Activated T-helper 2 cell treated with anti-CD3 and anti-CD28 coated beads, Interferon-gamma antibody, Interleukin-2, Interleukin-4, amounts not matched to agents 10 μg/mL and 5 μg/mL and 100 μg/mL, durations not matched to agents 14 hours and 24 hours and 36 hours (primary cell): ENCODE measurements around the gene SLIT3. TPM values are rescaled to one million over a fixed set of nuclear protein-coding genes. Genes with fewer than 3 reads are reported as not detected.

Experiments used
- DNase-seq: peaks from one replicate; pipeline ENCODE4 v3.0.0; 2021; ENCODE audit warnings: low spot score
- H3K27ac Mint-ChIP-seq: one replicate; pipeline ENCODE4 v1.8.0; 2021; ENCODE audit warnings: mixed read lengths
- H3K27me3 Mint-ChIP-seq: one replicate; pipeline ENCODE4 v1.8.0; 2021; ENCODE audit warnings: low read depth, mixed read lengths
- H3K36me3 Mint-ChIP-seq: one replicate; pipeline ENCODE4 v1.8.0; 2021; ENCODE audit warnings: low read depth, mixed read lengths
- H3K4me1 Mint-ChIP-seq: one replicate; pipeline ENCODE4 v1.8.0; 2021; ENCODE audit warnings: low read depth, mixed read lengths
- H3K4me3 Mint-ChIP-seq: one replicate; pipeline ENCODE4 v1.8.0; 2021; ENCODE audit warnings: low read depth, mild to moderate bottlenecking, moderate library complexity, mixed read lengths
- H3K9me3 Mint-ChIP-seq: one replicate; pipeline ENCODE4 v1.8.0; 2021; ENCODE audit warnings: mixed read lengths
- intact Hi-C: fragments of 100-400 bp; cut with micrococcal nuclease; formaldehyde crosslinking; loops from one replicate; pipeline ENCODE4 v1.15.1; 2023
- total RNA-seq: library from RNA; stranded (reverse); gene quantifications from 2 replicates; pipeline ENCODE4 v1.2.3, GENCODE V29; 2022

Gene SLIT3
- total RNA-seq, 1 donor from 2014 or later, result 9.5 TPM

- intact Hi-C loops, result no loop called here
- Mint-ChIP-seq H3K4me3 (no peak overlapping the region), H3K4me1 (peaks cover 12% of the 10 kb centered on the region), H3K27ac (no peak overlapping the region), H3K9me3 (no peaks in the 10 kb centered on the region), H3K36me3 (peaks cover 10% of the 10 kb centered on the region), H3K27me3 (no peaks in the 10 kb centered on the region)
- no peak for DNase-seq
Observed at GRCh38 chr5:168780888-168781287, 520.1 kb downstream of the SLIT3 start.

GRCh38 chr5:168779333-168779732 is 521.6 kb downstream of the SLIT3 start:
- Mint-ChIP-seq H3K4me3 (no peak overlapping the region), H3K36me3 (peaks cover 2% of the 10 kb centered on the region), H3K9me3 (no peaks in the 10 kb centered on the region), H3K4me1 (peaks cover under 1% of the 10 kb centered on the region), H3K27me3 (no peaks in the 10 kb centered on the region), H3K27ac (no peak overlapping the region)
- DNase-seq, result no peak
- intact Hi-C loops, result no loop called here

GRCh38 chr5:168778536-168778935 is 522.4 kb downstream of the SLIT3 start:
- no peak overlapping the region for H3K27ac Mint-ChIP-seq
- H3K36me3 Mint-ChIP-seq, result peaks cover 2% of the 10 kb centered on the region
- no peak for DNase-seq
- no peaks in the 10 kb centered on the region for H3K9me3 Mint-ChIP-seq
- no peak overlapping the region for H3K4me3 Mint-ChIP-seq
- no peaks in the 10 kb centered on the region for H3K27me3 Mint-ChIP-seq
- intact Hi-C loops, result no loop called here
- no peaks in the 10 kb centered on the region for H3K4me1 Mint-ChIP-seq

DNA sequence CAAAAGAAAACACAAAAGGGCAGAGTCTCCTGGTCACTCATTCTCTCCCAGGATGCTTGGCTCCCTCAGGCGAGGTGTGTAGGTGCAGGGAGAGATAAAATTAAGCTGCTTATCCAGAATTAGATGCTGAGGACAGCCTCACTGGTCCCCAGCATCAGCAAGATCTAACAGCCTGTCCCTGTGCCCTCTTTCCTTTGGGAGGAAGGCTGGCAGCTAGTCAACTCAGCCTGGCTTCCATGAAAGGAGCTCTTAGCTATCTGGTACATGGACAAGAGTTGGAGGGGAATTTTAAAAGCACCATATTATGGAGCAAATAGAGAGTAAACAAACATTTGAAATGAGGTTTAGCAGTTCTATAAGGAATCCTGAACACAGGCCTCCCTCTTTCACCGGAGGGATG is 523.3 kb downstream of the SLIT3 start:
- DNase-seq, result no peak
- no peaks in the 10 kb centered on the region for H3K27me3 Mint-ChIP-seq
- peaks cover 2% of the 10 kb centered on the region for H3K36me3 Mint-ChIP-seq
- no peak overlapping the region for H3K4me3 Mint-ChIP-seq
- H3K27ac Mint-ChIP-seq, result no peak overlapping the region
- H3K4me1 Mint-ChIP-seq, result no peaks in the 10 kb centered on the region
- H3K9me3 Mint-ChIP-seq, result no peaks in the 10 kb centered on the region
- intact Hi-C loops, result no loop called here

DNA sequence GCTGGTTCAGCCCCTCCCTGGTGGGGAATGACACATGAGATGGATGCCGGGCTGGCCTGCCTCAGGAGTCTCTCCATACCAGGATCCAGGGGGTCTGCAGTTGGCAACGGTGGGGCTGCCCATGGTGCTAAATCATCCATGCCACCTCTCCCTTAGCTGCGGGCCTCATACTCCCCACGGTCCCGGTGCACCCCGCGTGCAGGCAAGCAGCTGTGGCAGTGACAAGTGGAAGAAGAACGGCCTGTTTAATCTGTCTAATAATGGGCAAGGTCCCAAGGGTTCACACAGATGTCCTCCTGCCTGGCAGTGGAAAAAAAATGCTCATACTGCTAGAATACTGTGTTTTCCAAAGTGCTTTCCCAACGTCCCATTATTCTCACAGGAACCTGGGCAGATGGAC is 524.9 kb downstream of the SLIT3 start:
- no peak for DNase-seq
- Mint-ChIP-seq H3K9me3 (no peaks in the 10 kb centered on the region), H3K4me1 (no peaks in the 10 kb centered on the region), H3K27me3 (no peaks in the 10 kb centered on the region), H3K4me3 (no peak overlapping the region), H3K36me3 (no peaks in the 10 kb centered on the region), H3K27ac (no peak overlapping the region)
- intact Hi-C loops, result no loop called here

- DNase-seq, result no peak
- intact Hi-C loops, result no loop called here
- H3K27me3 Mint-ChIP-seq, result no peaks in the 10 kb centered on the region
- H3K9me3 Mint-ChIP-seq, result no peaks in the 10 kb centered on the region
- no peak overlapping the region for H3K27ac Mint-ChIP-seq
- H3K4me1 Mint-ChIP-seq, result no peaks in the 10 kb centered on the region
- peaks cover 5% of the 10 kb centered on the region for H3K36me3 Mint-ChIP-seq
- H3K4me3 Mint-ChIP-seq, result no peak overlapping the region
Observed at GRCh38 chr5:168773226-168773625, 527.7 kb downstream of the SLIT3 start.

DNA sequence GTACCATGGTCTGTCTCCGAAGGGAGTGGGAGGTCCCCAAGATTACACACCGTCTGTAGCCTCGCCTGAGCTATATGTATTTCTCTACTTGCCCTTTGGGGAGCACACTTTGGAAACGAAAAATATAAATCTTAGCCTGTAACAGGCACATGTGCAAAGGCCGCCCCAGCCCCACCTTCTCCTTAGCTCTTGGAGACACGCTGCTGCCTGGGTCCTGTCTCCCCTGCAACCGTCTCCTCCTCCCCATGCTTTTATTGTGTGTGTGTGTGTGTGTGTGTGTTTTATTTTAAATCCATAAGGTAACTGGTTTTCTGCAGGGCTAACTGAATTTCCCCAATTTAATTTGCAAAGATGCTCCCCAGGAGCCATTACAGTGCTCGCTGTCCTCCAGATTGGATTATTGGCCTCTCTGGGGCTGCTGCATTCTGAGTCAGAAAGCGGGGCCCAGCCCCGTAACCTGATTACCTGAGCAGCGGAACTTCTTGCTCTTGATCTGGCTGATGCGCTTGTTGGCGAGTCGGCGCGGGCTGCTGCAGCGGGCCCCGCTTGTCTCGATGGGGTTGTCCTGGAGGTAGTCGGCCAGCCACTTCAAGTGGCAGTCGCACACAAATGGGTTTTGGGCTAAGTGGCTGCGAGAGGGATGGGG is 528.5 kb downstream of the SLIT3 start:
- no peaks in the 10 kb centered on the region for H3K4me1 Mint-ChIP-seq
- peaks cover 10% of the 10 kb centered on the region for H3K36me3 Mint-ChIP-seq
- no peaks in the 10 kb centered on the region for H3K9me3 Mint-ChIP-seq
- no peak overlapping the region for H3K4me3 Mint-ChIP-seq
- H3K27ac Mint-ChIP-seq, result no peak overlapping the region
- DNase-seq, result no peak
- no peaks in the 10 kb centered on the region for H3K27me3 Mint-ChIP-seq
- intact Hi-C loops, result no loop called here

DNA sequence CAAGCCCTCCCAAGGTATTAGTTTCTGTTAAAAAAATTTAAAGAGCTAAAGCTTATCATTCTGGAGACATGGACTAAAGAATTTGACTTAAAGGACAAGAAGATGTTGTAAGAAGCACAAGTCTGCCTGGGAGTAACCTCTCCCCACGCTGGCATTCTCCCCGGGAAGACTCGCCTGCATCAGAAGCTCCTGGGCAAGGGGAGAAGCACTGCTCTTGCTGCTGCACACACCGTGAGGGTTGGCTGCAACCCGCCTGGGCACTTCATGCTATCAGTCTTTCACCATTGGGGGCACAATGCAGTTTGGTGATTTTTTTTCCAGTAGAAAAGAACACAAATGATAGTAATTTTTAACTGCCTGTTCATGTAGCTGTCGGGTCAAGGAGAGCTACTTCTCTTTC is 529.3 kb downstream of the SLIT3 start:
- no peaks in the 10 kb centered on the region for H3K4me1 Mint-ChIP-seq
- H3K27me3 Mint-ChIP-seq, result no peaks in the 10 kb centered on the region
- DNase-seq, result no peak
- H3K9me3 Mint-ChIP-seq, result no peaks in the 10 kb centered on the region
- H3K36me3 Mint-ChIP-seq, result peaks cover 10% of the 10 kb centered on the region
- H3K4me3 Mint-ChIP-seq, result no peak overlapping the region
- intact Hi-C loops, result no loop called here
- no peak overlapping the region for H3K27ac Mint-ChIP-seq

- no peak for DNase-seq
- intact Hi-C loops, result no loop called here
- H3K27ac Mint-ChIP-seq, result no peak overlapping the region
- H3K4me1 Mint-ChIP-seq, result no peaks in the 10 kb centered on the region
- H3K9me3 Mint-ChIP-seq, result no peaks in the 10 kb centered on the region
- H3K4me3 Mint-ChIP-seq, result no peak overlapping the region
- H3K36me3 Mint-ChIP-seq, result peaks cover 10% of the 10 kb centered on the region
- H3K27me3 Mint-ChIP-seq, result no peaks in the 10 kb centered on the region
Observed at GRCh38 chr5:168770996-168771395, 529.9 kb downstream of the SLIT3 start.

- H3K27me3 Mint-ChIP-seq, result no peaks in the 10 kb centered on the region
- intact Hi-C loops, result no loop called here
- H3K4me3 Mint-ChIP-seq, result no peak overlapping the region
- H3K27ac Mint-ChIP-seq, result no peak overlapping the region
- no peaks in the 10 kb centered on the region for H3K4me1 Mint-ChIP-seq
- DNase-seq, result no peak
- no peaks in the 10 kb centered on the region for H3K9me3 Mint-ChIP-seq
- H3K36me3 Mint-ChIP-seq, result peaks cover 10% of the 10 kb centered on the region
Observed at GRCh38 chr5:168770036-168770498, 530.9 kb downstream of the SLIT3 start.

DNA sequence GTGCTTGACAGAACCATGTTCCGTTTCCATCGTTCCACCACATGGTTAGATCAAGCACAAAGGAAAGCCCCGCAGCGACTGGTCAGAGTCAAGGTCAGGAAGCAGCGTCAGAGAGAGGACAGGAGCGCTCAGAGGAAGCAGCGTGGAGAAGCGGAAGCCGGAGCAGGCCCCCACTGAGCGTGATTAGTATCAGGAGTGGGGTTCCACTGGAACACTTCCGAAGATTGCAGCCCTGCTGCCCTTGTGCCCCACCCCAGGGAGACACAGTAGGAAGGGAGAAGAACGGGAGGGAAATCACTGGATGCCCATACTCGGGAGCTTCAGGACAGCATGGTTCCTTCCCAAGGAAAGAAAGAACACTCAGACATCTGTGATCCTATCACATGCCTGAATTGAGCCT is 532.8 kb downstream of the SLIT3 start:
- intact Hi-C loops, result no loop called here
- H3K9me3 Mint-ChIP-seq, result no peaks in the 10 kb centered on the region
- no peaks in the 10 kb centered on the region for H3K4me1 Mint-ChIP-seq
- DNase-seq, result no peak
- no peak overlapping the region for H3K27ac Mint-ChIP-seq
- no peak overlapping the region for H3K4me3 Mint-ChIP-seq
- peaks cover 10% of the 10 kb centered on the region for H3K36me3 Mint-ChIP-seq
- no peaks in the 10 kb centered on the region for H3K27me3 Mint-ChIP-seq

DNA sequence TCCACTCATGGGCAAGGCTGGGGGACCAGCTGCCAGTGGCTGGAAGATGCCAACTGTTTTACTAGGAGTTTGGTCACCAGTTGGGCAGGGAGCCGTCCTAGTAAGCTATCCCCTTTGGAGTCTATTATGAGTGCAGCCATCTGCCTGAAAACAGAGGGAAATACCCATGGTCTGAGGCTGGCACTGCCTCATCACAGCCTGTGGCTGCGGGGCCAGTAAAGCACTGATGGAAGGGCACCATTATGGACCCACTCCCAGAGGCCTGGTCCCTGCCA is 534.6 kb downstream of the SLIT3 start:
- intact Hi-C loops, result no loop called here

GRCh38 chr5:168765551-168766425 is 535.2 kb downstream of the SLIT3 start:
- Mint-ChIP-seq H3K27ac (no peak overlapping the region), H3K4me1 (no peaks in the 10 kb centered on the region), H3K9me3 (no peaks in the 10 kb centered on the region), H3K36me3 (peaks cover 10% of the 10 kb centered on the region), H3K27me3 (no peaks in the 10 kb centered on the region), H3K4me3 (no peak overlapping the region)
- intact Hi-C loops, result no loop called here
- DNase-seq, result no peak

More for the DNA sequence above, 534.6 kb downstream of the SLIT3 start:
- Mint-ChIP-seq H3K4me1 (no peaks in the 10 kb centered on the region), H3K36me3 (peaks cover 10% of the 10 kb centered on the region), H3K27ac (no peak overlapping the region), H3K4me3 (no peak overlapping the region), H3K9me3 (no peaks in the 10 kb centered on the region), H3K27me3 (no peaks in the 10 kb centered on the region)
- no peak for DNase-seq
